UCSD-AML1 (cell line): Measurements from ENCODE around the gene FABP3.

ENCODE experiments used
- DNase-seq: peaks from one replicate; lab custom pipeline; 2025; ENCODE audit not compliant: unreplicated experiment; lab: John Stamatoyannopoulos, UW

Gene FABP3

GRCh38 chr1:31324093-31324492 is 48.8 kb downstream of the FABP3 start:
- no peak for DNase-seq

- no peak for DNase-seq
Observed at GRCh38 chr1:31318146-31318545, 54.7 kb downstream of the FABP3 start.

GRCh38 chr1:31315902-31316301 is 57.0 kb downstream of the FABP3 start:
- no peak for DNase-seq
